Mesenchymal stem cell (in vitro differentiated cells and primary cell): ENCODE data around the gene ENDOD1. TPM values are rescaled to one million over a fixed set of nuclear protein-coding genes. Genes with fewer than 3 reads are reported as not detected.

ENCODE experiments used
- DNase-seq: peaks from one replicate; pipeline ENCODE4 v3.0.0-alpha.2; 2013
- H2AFZ ChIP-seq: one replicate; pipeline ENCODE4 v1.6.1; 2013; ENCODE audit warnings: low read depth, mild to moderate bottlenecking, control low read depth, inconsistent platforms, low read length, moderate library complexity
- H2AK5ac ChIP-seq: 2 replicates; pipeline ENCODE4 v1.6.1; 2013; ENCODE audit warnings: low read length, moderate library complexity, mild to moderate bottlenecking, inconsistent platforms; ENCODE audit not compliant: severe bottlenecking
- H2BK120ac ChIP-seq: one replicate; pipeline ENCODE4 v1.6.1; 2013; ENCODE audit warnings: low read depth, mild to moderate bottlenecking, inconsistent platforms, low read length, moderate library complexity
- H2BK12ac ChIP-seq, 2 experiments: one replicate each; pipeline ENCODE4 v1.6.1; 2013; ENCODE audit warnings: inconsistent platforms in 2 of 2, low read length in 2 of 2, mild to moderate bottlenecking in 2 of 2, moderate library complexity in 2 of 2, control low read depth in 1 of 2
- H2BK15ac ChIP-seq: one replicate; pipeline ENCODE4 v1.6.1; 2013; ENCODE audit warnings: mild to moderate bottlenecking, low read depth, inconsistent platforms; ENCODE audit not compliant: poor library complexity, severe bottlenecking
- H2BK5ac ChIP-seq: 2 replicates; pipeline ENCODE4 v1.6.1; 2013; ENCODE audit warnings: low read depth, mild to moderate bottlenecking, low read length, control low read depth, inconsistent platforms; ENCODE audit not compliant: poor library complexity, severe bottlenecking
- H3K14ac ChIP-seq, 2 experiments: one replicate each; pipeline ENCODE4 v1.6.1; 2013; ENCODE audit warnings: inconsistent platforms in 2 of 2, low read length in 2 of 2, control low read depth in 1 of 2, mild to moderate bottlenecking in 1 of 2, moderate library complexity in 1 of 2
- H3K18ac ChIP-seq, 2 experiments: one replicate each; pipeline ENCODE4 v1.6.1; 2013; ENCODE audit warnings: inconsistent platforms in 2 of 2, low read length in 2 of 2, control low read depth in 1 of 2, low read depth in 1 of 2, mild to moderate bottlenecking in 1 of 2
- H3K23ac ChIP-seq, 2 experiments: one replicate each; pipeline ENCODE4 v1.6.1; 2013; ENCODE audit warnings: inconsistent platforms in 2 of 2, low read length in 2 of 2, mild to moderate bottlenecking in 2 of 2, moderate library complexity in 2 of 2, control low read depth in 1 of 2
- H3K27ac ChIP-seq: 2 replicates; pipeline ENCODE4 v1.5.1; 2013; ENCODE audit warnings: mild to moderate bottlenecking, moderate library complexity, low read length, control low read depth, inconsistent platforms; ENCODE audit not compliant: poor library complexity, severe bottlenecking
- H3K27me3 ChIP-seq, 2 experiments: 2 replicates each; pipeline versions ENCODE4 v1.6.1 to v1.7.0; 2013; ENCODE audit warnings: low read length in 2 of 2, mild to moderate bottlenecking in 2 of 2, moderate library complexity in 2 of 2, control low read depth in 1 of 2, inconsistent platforms in 1 of 2; ENCODE audit not compliant: control insufficient read depth in 1 of 2, insufficient read depth in 1 of 2
- H3K36me3 ChIP-seq, 2 experiments: 2 replicates each; pipeline versions ENCODE4 v1.6.1 to v1.7.0; 2013; ENCODE audit warnings: low read length in 2 of 2, control low read depth in 1 of 2, inconsistent platforms in 1 of 2, low read depth in 1 of 2, mild to moderate bottlenecking in 1 of 2; ENCODE audit not compliant: insufficient read depth in 2 of 2, control insufficient read depth in 1 of 2
- H3K4ac ChIP-seq, 2 experiments: one replicate each; pipeline ENCODE4 v1.6.1; 2013; ENCODE audit warnings: inconsistent platforms in 2 of 2, low read length in 2 of 2, mild to moderate bottlenecking in 2 of 2, moderate library complexity in 2 of 2, control low read depth in 1 of 2, low read depth in 1 of 2
- H3K4me1 ChIP-seq: 2 replicates; pipeline ENCODE4 v1.6.1; 2013; ENCODE audit warnings: low read depth, low read length, control low read depth; ENCODE audit not compliant: control insufficient read depth, insufficient read depth
- H3K4me2 ChIP-seq: 2 replicates; pipeline ENCODE4 v1.6.1; 2013; ENCODE audit warnings: low read length, mild to moderate bottlenecking, inconsistent platforms; ENCODE audit not compliant: poor library complexity, severe bottlenecking
- H3K4me3 ChIP-seq, 2 experiments: 2 replicates each; pipeline versions ENCODE4 v1.5.1 to v1.7.0; 2013; ENCODE audit warnings: low read length in 2 of 2, mild to moderate bottlenecking in 2 of 2, control low read depth in 1 of 2, low read depth in 1 of 2; ENCODE audit not compliant: insufficient read depth in 1 of 2
- H3K79me1 ChIP-seq: replicated peaks from 2 replicates; pipeline ENCODE4 v1.6.1; 2013; ENCODE audit warnings: mild to moderate bottlenecking, control low read depth, low read length, inconsistent platforms; ENCODE audit not compliant: poor library complexity, severe bottlenecking
- H3K9ac ChIP-seq: 2 replicates; pipeline ENCODE4 v1.7.0; 2013; ENCODE audit warnings: mild to moderate bottlenecking, low read length, moderate library complexity
- H3K9me3 ChIP-seq: 2 replicates; pipeline ENCODE4 v1.7.0; 2013; ENCODE audit warnings: mild to moderate bottlenecking, low read length; ENCODE audit not compliant: control insufficient read depth
- H4K8ac ChIP-seq: one replicate; pipeline ENCODE4 v1.6.1; 2013; ENCODE audit warnings: inconsistent platforms, mild to moderate bottlenecking, low read length, moderate library complexity
- H4K91ac ChIP-seq: one replicate; pipeline ENCODE4 v1.6.1; 2013; ENCODE audit warnings: mild to moderate bottlenecking, low read length, inconsistent platforms
- WGBS: methylation state at CpG from one replicate; pipeline ENCODE4 v1.1.7; 2013; ENCODE audit warnings: mixed read lengths; 5-methylcytosine and 5-hydroxymethylcytosine counted together
- polyA plus RNA-seq, 2 experiments: library from polyadenylated mRNA; stranded (reverse); fragments of 200-250 nt; gene quantifications; one replicate each; pipeline ENCODE4 v1.2.3, GENCODE V29; 2013

The ENDOD1 gene
- polyA plus RNA-seq (2013, experiment 1 of 2): 46.6 TPM
- 46.8 TPM for polyA plus RNA-seq (2013, experiment 2 of 2)

DNA sequence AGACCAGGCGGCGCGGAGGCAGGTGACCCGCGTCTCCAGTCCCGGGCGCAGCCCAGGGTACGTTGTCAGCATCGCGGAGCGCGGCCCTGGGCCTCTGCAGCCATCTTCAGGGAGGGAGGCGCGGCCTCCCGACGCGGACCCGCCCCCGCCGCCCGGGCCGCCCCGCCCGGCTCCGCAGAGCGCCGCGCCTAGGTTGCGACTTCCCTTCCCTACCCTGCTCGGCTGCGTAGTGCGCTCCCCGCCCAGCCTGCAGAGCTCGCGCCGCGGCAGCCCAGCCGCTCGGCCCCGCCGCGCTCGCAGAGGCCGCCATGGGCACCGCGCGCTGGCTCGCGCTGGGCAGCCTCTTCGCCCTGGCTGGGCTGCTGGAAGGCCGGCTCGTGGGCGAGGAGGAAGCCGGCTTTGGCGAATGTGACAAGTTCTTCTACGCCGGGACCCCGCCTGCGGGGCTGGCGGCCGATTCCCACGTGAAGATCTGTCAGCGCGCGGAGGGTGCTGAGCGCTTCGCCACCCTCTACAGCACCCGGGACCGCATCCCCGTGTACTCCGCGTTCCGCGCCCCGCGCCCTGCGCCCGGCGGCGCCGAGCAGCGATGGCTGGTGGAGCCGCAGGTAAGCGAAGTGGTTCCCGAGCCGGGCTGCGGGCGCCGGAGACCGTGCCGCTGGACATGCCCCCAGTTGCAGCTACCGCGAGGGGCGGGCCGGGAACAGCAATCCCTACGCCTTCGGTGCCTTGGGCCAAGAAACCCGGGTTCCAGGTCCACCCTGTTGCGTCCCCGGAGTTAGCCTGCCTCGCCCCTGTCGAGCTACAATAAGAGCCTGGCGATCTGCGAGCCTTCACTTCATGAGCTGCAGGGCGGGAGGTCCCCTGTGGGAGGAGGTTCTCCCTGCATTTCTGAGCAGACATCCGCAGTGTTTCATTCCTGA is at the start of gene ENDOD1:
TSS of gene ENDOD1 (plus strand) at position 227 of the 923 bp plus-strand sequence. CDS start at position 309, 82 bp downstream.
- Histone ChIP-seq H3K27ac (peak within 1 kb of the TSS; percentile 47), H4K91ac (peak within 1 kb of the TSS; percentile 81), H2AK5ac (no peak within 1 kb of the TSS), H3K4me1 (peaks cover 16% of the 10 kb centered on the region), H2BK120ac (peak within 1 kb of the TSS; percentile 91), H3K14ac (peak within 1 kb of the TSS in 1 of 2 experiments; percentile 92), H2BK15ac (peak within 1 kb of the TSS; percentile 98), H4K8ac (peak within 1 kb of the TSS; percentile 76), H2BK12ac (peak within 1 kb of the TSS; percentile 35 to 91), H3K4me3 (peak within 1 kb of the TSS; percentile 82 to 86), H3K23ac (peak within 1 kb of the TSS in 1 of 2 experiments; percentile 51), H3K27me3 (no peaks in the 10 kb centered on the region), H2AFZ (peak within 1 kb of the TSS; percentile 86), H3K4me2 (peak within 1 kb of the TSS; percentile 95), H3K36me3 (no peaks in the 10 kb centered on the region), H3K9me3 (no peaks in the 10 kb centered on the region), H3K79me1 (peaks cover 4% of the 10 kb centered on the region), H3K4ac (peak within 1 kb of the TSS; percentile 69 to 85), H2BK5ac (peak within 1 kb of the TSS; percentile 48), H3K18ac (peak within 1 kb of the TSS; percentile 87 to 96), H3K9ac (peak within 1 kb of the TSS; percentile 87)
- peak; percentile 82 for DNase-seq
- under 1% methylated on average over 96 of the region's 106 CpGs for WGBS

GRCh38 chr11:95042239-95042638 is 47.4 kb upstream of the ENDOD1 start:
- Histone ChIP-seq H3K14ac (no peak overlapping the region), H2BK15ac (no peak overlapping the region), H3K23ac (no peak overlapping the region), H3K4me3 (no peak overlapping the region), H3K9ac (no peak overlapping the region), H2AFZ (no peak overlapping the region), H3K4me1 (no peaks in the 10 kb centered on the region), H3K27ac (no peak overlapping the region), H2BK12ac (no peak overlapping the region), H4K8ac (no peak overlapping the region), H2AK5ac (no peak overlapping the region), H2BK5ac (no peak overlapping the region), H3K4ac (no peak overlapping the region), H3K4me2 (no peak overlapping the region), H3K79me1 (no peaks in the 10 kb centered on the region), H3K9me3 (no peaks in the 10 kb centered on the region), H3K27me3 (peaks cover 28 to 62% of the 10 kb centered on the region in 2 experiments), H3K36me3 (no peaks in the 10 kb centered on the region), H3K18ac (no peak overlapping the region), H4K91ac (no peak overlapping the region), H2BK120ac (no peak overlapping the region)
- DNase-seq: no peak
- WGBS: no CpG with 5 or more reads among the region's 1 CpG

DNA sequence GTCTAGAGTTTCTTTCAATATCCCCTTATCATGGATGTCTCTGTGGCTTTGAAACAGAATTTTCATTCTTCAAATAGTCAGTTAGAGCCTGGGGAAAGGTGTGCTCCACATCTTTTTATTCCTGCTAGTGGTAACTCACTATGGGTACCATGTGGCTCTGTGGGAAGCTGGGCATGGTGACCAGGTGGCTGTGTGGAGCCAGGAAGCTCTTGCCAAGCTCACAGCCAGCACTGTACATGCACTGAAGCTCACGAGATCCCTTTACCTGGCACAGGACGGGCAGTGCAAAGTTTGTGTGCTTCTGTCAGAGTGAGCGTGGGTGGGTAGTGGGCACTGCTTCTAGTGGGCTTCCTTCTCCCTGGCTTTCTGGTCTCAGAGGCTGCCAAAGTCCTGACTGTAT is 46.7 kb upstream of the ENDOD1 start:
- Histone ChIP-seq H3K4me1 (no peaks in the 10 kb centered on the region), H3K27ac (no peak overlapping the region), H3K79me1 (no peaks in the 10 kb centered on the region), H3K27me3 (peaks cover 28 to 55% of the 10 kb centered on the region in 2 experiments), H2AFZ (no peak overlapping the region), H2BK120ac (no peak overlapping the region), H2BK5ac (no peak overlapping the region), H3K4ac (no peak overlapping the region), H3K36me3 (no peaks in the 10 kb centered on the region), H3K14ac (no peak overlapping the region), H3K4me3 (no peak overlapping the region), H2AK5ac (no peak overlapping the region), H2BK12ac (peak overlapping the region in 1 of 2 experiments; percentile 6), H3K9ac (no peak overlapping the region), H4K91ac (no peak overlapping the region), H4K8ac (no peak overlapping the region), H3K9me3 (no peaks in the 10 kb centered on the region), H2BK15ac (no peak overlapping the region), H3K4me2 (no peak overlapping the region), H3K23ac (no peak overlapping the region), H3K18ac (peak overlapping the region in 1 of 2 experiments; percentile 28)
- no peak for DNase-seq
- WGBS: 82% methylated on average over 3 of the region's 3 CpGs

- Histone ChIP-seq H3K27me3 (peaks cover 28 to 51% of the 10 kb centered on the region in 2 experiments), H3K9ac (no peak overlapping the region), H3K9me3 (no peaks in the 10 kb centered on the region), H4K91ac (no peak overlapping the region), H3K4me2 (no peak overlapping the region), H3K18ac (no peak overlapping the region), H2BK12ac (no peak overlapping the region), H3K36me3 (no peaks in the 10 kb centered on the region), H2AFZ (no peak overlapping the region), H3K79me1 (no peaks in the 10 kb centered on the region), H2AK5ac (no peak overlapping the region), H3K23ac (no peak overlapping the region), H3K27ac (no peak overlapping the region), H3K14ac (no peak overlapping the region), H4K8ac (no peak overlapping the region), H3K4me3 (no peak overlapping the region), H2BK5ac (no peak overlapping the region), H3K4me1 (no peaks in the 10 kb centered on the region), H3K4ac (no peak overlapping the region), H2BK15ac (no peak overlapping the region), H2BK120ac (no peak overlapping the region)
- peak; percentile 17 for DNase-seq
- WGBS: 81% methylated on average over 2 of the region's 4 CpGs
These were observed 45.6 kb upstream of the ENDOD1 start for GRCh38 chr11:95044010-95044409.
